Astrocyte (in vitro differentiated cells and primary cell): ENCODE measurements around the gene HSBP1. TPM values are rescaled to one million over a fixed set of nuclear protein-coding genes. Genes with fewer than 3 reads are reported as not detected.

ENCODE experiments used
- DNase-seq: peaks from one replicate; pipeline ENCODE4 v3.0.0-alpha.2; 2010; ENCODE audit warnings: low read depth
- FAIRE-seq: peaks from 2 replicates; lab custom pipeline; 2011; peaks lifted over from hg19 to GRCh38; lab: Jason Lieb, UNC
- H2AFZ ChIP-seq: 2 replicates; pipeline ENCODE4 v1.6.0; 2012; ENCODE audit warnings: low read depth, low read length, inconsistent platforms
- H3K27ac ChIP-seq: 2 replicates; pipeline ENCODE4 v1.5.1; 2011; ENCODE audit warnings: low read depth, low read length, inconsistent platforms
- H3K27me3 ChIP-seq: 2 replicates; pipeline ENCODE4 v1.6.0; 2011; ENCODE audit warnings: low read length, inconsistent platforms; ENCODE audit not compliant: insufficient read depth
- H3K36me3 ChIP-seq: 2 replicates; pipeline ENCODE4 v1.5.1; 2011; ENCODE audit warnings: low read length, inconsistent platforms; ENCODE audit not compliant: insufficient read depth
- H3K4me1 ChIP-seq: 2 replicates; pipeline ENCODE4 v1.5.1; 2011; ENCODE audit warnings: low read length, inconsistent platforms; ENCODE audit not compliant: insufficient read depth
- H3K4me2 ChIP-seq: 2 replicates; pipeline ENCODE4 v1.6.0; 2012; ENCODE audit warnings: low read length, inconsistent platforms
- H3K4me3 ChIP-seq: 2 replicates; pipeline ENCODE4 v1.5.1; 2011; ENCODE audit warnings: low read depth, mild to moderate bottlenecking, low read length, inconsistent platforms; ENCODE audit not compliant: insufficient read depth
- H3K79me2 ChIP-seq: 2 replicates; pipeline ENCODE4 v1.6.0; 2012; ENCODE audit warnings: mild to moderate bottlenecking, low read length, inconsistent platforms; ENCODE audit not compliant: insufficient read depth
- H3K9ac ChIP-seq: 2 replicates; pipeline ENCODE4 v1.6.0; 2012; ENCODE audit warnings: mild to moderate bottlenecking, low read length, inconsistent platforms
- H3K9me3 ChIP-seq: 2 replicates; pipeline ENCODE4 v1.5.1; 2012; ENCODE audit warnings: low read depth, mild to moderate bottlenecking, low read length, inconsistent platforms; ENCODE audit not compliant: insufficient read depth
- H4K20me1 ChIP-seq: 2 replicates; pipeline ENCODE4 v1.6.0; 2012; ENCODE audit warnings: low read length, inconsistent platforms; ENCODE audit not compliant: insufficient read depth
- H3K27ac Mint-ChIP-seq: one replicate; pipeline ENCODE4 v1.8.0; 2021; ENCODE audit warnings: mild to moderate bottlenecking, mixed read lengths; ENCODE audit not compliant: unreplicated experiment
- H3K27me3 Mint-ChIP-seq: one replicate; pipeline ENCODE4 v1.8.0; 2021; ENCODE audit warnings: low read depth, mixed read lengths; ENCODE audit not compliant: unreplicated experiment
- H3K36me3 Mint-ChIP-seq: one replicate; pipeline ENCODE4 v1.8.0; 2021; ENCODE audit warnings: low read depth, mixed read lengths; ENCODE audit not compliant: unreplicated experiment
- H3K4me1 Mint-ChIP-seq: one replicate; pipeline ENCODE4 v1.8.0; 2021; ENCODE audit warnings: low read depth, mixed read lengths; ENCODE audit not compliant: unreplicated experiment
- H3K4me3 Mint-ChIP-seq: one replicate; pipeline ENCODE4 v1.8.0; 2021; ENCODE audit warnings: mild to moderate bottlenecking, moderate library complexity, mixed read lengths; ENCODE audit not compliant: unreplicated experiment
- H3K9me3 Mint-ChIP-seq: one replicate; pipeline ENCODE4 v1.8.0; 2021; ENCODE audit warnings: mild to moderate bottlenecking, mixed read lengths; ENCODE audit not compliant: unreplicated experiment
- CTCF ChIP-seq: IDR thresholded peaks from 2 replicates; pipeline ENCODE4 v1.5.1; 2011; ENCODE audit warnings: low read depth, mild to moderate bottlenecking, inconsistent platforms, low read length, moderate library complexity; ENCODE audit not compliant: insufficient read depth
- EZH2 ChIP-seq: IDR thresholded peaks from 2 replicates; pipeline ENCODE4 v1.6.1; 2012; ENCODE audit warnings: mild to moderate bottlenecking, low read length, inconsistent platforms; ENCODE audit not compliant: insufficient read depth
- total RNA-seq: library from RNA; stranded (reverse); gene quantifications from 2 replicates; pipeline ENCODE4 v1.2.1, GENCODE V29; 2021

Gene HSBP1
- total RNA-seq, 1 donor from 2014 or later: 179 TPM

- Histone ChIP-seq H3K27me3 (no peaks in the 10 kb centered on the region), H3K36me3 (no peaks in the 10 kb centered on the region), H3K9ac (no peak overlapping the region), H3K9me3 (no peaks in the 10 kb centered on the region), H3K4me2 (no peak overlapping the region), H4K20me1 (no peaks in the 10 kb centered on the region), H3K27ac (no peak overlapping the region), H3K4me1 (peaks cover 9% of the 10 kb centered on the region), H3K4me3 (no peak overlapping the region), H3K79me2 (no peaks in the 10 kb centered on the region), H2AFZ (no peak overlapping the region)
- H3K36me3 Mint-ChIP-seq: no peaks in the 10 kb centered on the region
- no peak for FAIRE-seq
- no peaks in the 10 kb centered on the region for H3K9me3 Mint-ChIP-seq
- H3K4me1 Mint-ChIP-seq: peaks cover 18% of the 10 kb centered on the region
- TF ChIP-seq EZH2 (no peak), CTCF (no peak)
- peaks cover 8% of the 10 kb centered on the region for H3K27me3 Mint-ChIP-seq
- H3K27ac Mint-ChIP-seq: no peak overlapping the region
- no peak for DNase-seq
- H3K4me3 Mint-ChIP-seq: no peak overlapping the region
Observed at GRCh38 chr16:83839561-83839960, 31.8 kb downstream of the HSBP1 start.

- Mint-ChIP-seq H3K9me3 (no peaks in the 10 kb centered on the region), H3K4me3 (no peak overlapping the region), H3K36me3 (no peaks in the 10 kb centered on the region), H3K4me1 (peaks cover 15% of the 10 kb centered on the region), H3K27ac (no peak overlapping the region), H3K27me3 (peaks cover 8% of the 10 kb centered on the region)
- Histone ChIP-seq H4K20me1 (no peaks in the 10 kb centered on the region), H3K27me3 (no peaks in the 10 kb centered on the region), H3K4me1 (peaks cover 8% of the 10 kb centered on the region), H2AFZ (no peak overlapping the region), H3K9ac (no peak overlapping the region), H3K4me2 (no peak overlapping the region), H3K79me2 (no peaks in the 10 kb centered on the region), H3K36me3 (no peaks in the 10 kb centered on the region), H3K4me3 (no peak overlapping the region), H3K9me3 (no peaks in the 10 kb centered on the region), H3K27ac (no peak overlapping the region)
- no peak for FAIRE-seq
- TF ChIP-seq EZH2: no peak
- no peak for TF ChIP-seq CTCF
- DNase-seq: no peak
Observed at GRCh38 chr16:83840060-83840617, 32.4 kb downstream of the HSBP1 start.

- H3K4me2 ChIP-seq: no peak overlapping the region
- H3K27me3 ChIP-seq: no peaks in the 10 kb centered on the region
- peaks cover 2% of the 10 kb centered on the region for H3K9me3 Mint-ChIP-seq
- no peak overlapping the region for H3K4me3 ChIP-seq
- H3K4me1 ChIP-seq: no peaks in the 10 kb centered on the region
- H3K79me2 ChIP-seq: no peaks in the 10 kb centered on the region
- peaks cover 13% of the 10 kb centered on the region for H3K27me3 Mint-ChIP-seq
- no peaks in the 10 kb centered on the region for H3K36me3 Mint-ChIP-seq
- TF ChIP-seq CTCF (no peak), EZH2 (no peak)
- no peak overlapping the region for H3K4me3 Mint-ChIP-seq
- no peaks in the 10 kb centered on the region for H3K9me3 ChIP-seq
- FAIRE-seq: no peak
- H3K4me1 Mint-ChIP-seq: peaks cover 3% of the 10 kb centered on the region
- H3K36me3 ChIP-seq: no peaks in the 10 kb centered on the region
- H3K27ac ChIP-seq: no peak overlapping the region
- H2AFZ ChIP-seq: no peak overlapping the region
- no peak overlapping the region for H3K27ac Mint-ChIP-seq
- H4K20me1 ChIP-seq: no peaks in the 10 kb centered on the region
- no peak for DNase-seq
- H3K9ac ChIP-seq: no peak overlapping the region
Observed at GRCh38 chr16:83842291-83842690, 34.5 kb downstream of the HSBP1 start.
